Right cardiac atrium (tissue), 5 donors: ENCODE data around the gene ZNF483. TPM values are rescaled to one million over a fixed set of nuclear protein-coding genes. Genes with fewer than 3 reads are reported as not detected.
"Not testable (repeated sequence)": the region's sequence is repeated elsewhere in the genome, so short reads cannot be mapped to it uniquely, and the experiment has no call there.

Source experiments
- ATAC-seq, 2 donors: fragments of 200-7000 bp; cut with Tn5 transposase; one replicate each; pipeline versions ENCODE4 v1.8.0 to v1.9.1; 2020; ENCODE audit warnings: moderate library complexity in 2 of 2, mild to moderate bottlenecking in 1 of 2
- DNase-seq, 3 donors: peaks; one replicate each; pipeline ENCODE4 v3.0.0-alpha.2; 2020
- H3K27ac ChIP-seq: one replicate; pipeline ENCODE4 v1.5.1; 2013; ENCODE audit warnings: mild to moderate bottlenecking, low read length, control low read depth, moderate library complexity
- H3K27me3 ChIP-seq: one replicate; pipeline ENCODE4 v1.6.1; 2013; ENCODE audit not compliant: control insufficient read depth, insufficient read depth
- H3K4me1 ChIP-seq: one replicate; pipeline ENCODE4 v1.6.1; 2013; ENCODE audit warnings: low read length; ENCODE audit not compliant: control insufficient read depth, insufficient read depth
- H3K4me3 ChIP-seq: one replicate; pipeline ENCODE4 v1.5.1; 2013; ENCODE audit warnings: low read length, control low read depth
- H3K9me3 ChIP-seq: one replicate; pipeline ENCODE4 v1.6.1; 2013; ENCODE audit warnings: low read length; ENCODE audit not compliant: control insufficient read depth
- WGBS: extraction: QIAGEN DNeasy Blood & Tissue Kit; methylation state at CpG from one replicate; pipeline ENCODE4 v1.1.7; 2013; 5-methylcytosine and 5-hydroxymethylcytosine counted together
- intact Hi-C, 4 donors: fragments of 100-400 bp; cut with DNase I; formaldehyde crosslinking; loops; one replicate each; pipeline versions ENCODE4 v1.11.0 to v1.14.0; 2022 to 2023
- polyA plus RNA-seq: library from polyadenylated mRNA; stranded (reverse); fragments of 200-250 nt; gene quantifications from one replicate; pipeline ENCODE4 v1.2.3, GENCODE V29; 2013
- total RNA-seq, 4 donors: library from RNA; stranded (reverse); fragmentation: NEBNext Ultra II Directional; extraction: Animal tissue kit (Norgen Biotek cat#: 25700); gene quantifications; one replicate each; pipeline ENCODE4 v1.2.1, GENCODE V29; 2021
- donor health status: healthy with polysubstance abuse.
- donor health status: DM: no; HTN: yes; CAD: no.
- donor health status: DM: no; HTN: no; CAD: no.
- donor health status: DM: no; HTN: yes; CAD: no; lungs with severe emphysema.
- donor health status: DM: yes; HTN: yes; CAD: no.

Gene ZNF483
- total and polyA plus RNA-seq, 5 donors: 1.5 to 14.7 (median 10.6) TPM

GRCh38 chr9:111613436-111614040, 88.6 kb downstream of the ZNF483 start:
- H3K4me1 ChIP-seq: no peaks in the 10 kb centered on the region
- H3K27ac ChIP-seq: no peak overlapping the region
- WGBS: 34% methylated on average over 4 of the region's 4 CpGs
- no peak for DNase-seq
- no peak overlapping the region for H3K4me3 ChIP-seq
- no peaks in the 10 kb centered on the region for H3K27me3 ChIP-seq
- peak; percentile 34 to 59 for ATAC-seq
- intact Hi-C loops: no loop called here
- no peaks in the 10 kb centered on the region for H3K9me3 ChIP-seq

- Histone ChIP-seq H3K9me3 (no peaks in the 10 kb centered on the region), H3K27ac (no peak overlapping the region), H3K4me3 (no peak overlapping the region), H3K27me3 (no peaks in the 10 kb centered on the region), H3K4me1 (no peaks in the 10 kb centered on the region)
- intact Hi-C loops: no loop called here
- DNase-seq (no peak), ATAC-seq (no peak)
- WGBS: 46% methylated on average over 3 of the region's 3 CpGs
Measured at GRCh38 chr9:111615928-111616327, 90.9 kb downstream of the ZNF483 start.

- H3K27me3 ChIP-seq, H3K4me3 ChIP-seq, H3K9me3 ChIP-seq, H3K4me1 ChIP-seq, ATAC-seq, H3K27ac ChIP-seq, intact Hi-C loops: not testable (repeated sequence)
- peak in 1 of 3 donors; percentile 67 for DNase-seq
- 96% methylated on average over 29 of the region's 29 CpGs for WGBS
Measured at GRCh38 chr9:111617349-111617748, 92.4 kb downstream of the ZNF483 start.

GRCh38 chr9:111621895-111622480, 97.0 kb downstream of the ZNF483 start:
- H3K4me1 ChIP-seq: no peaks in the 10 kb centered on the region
- no peaks in the 10 kb centered on the region for H3K27me3 ChIP-seq
- peak in 1 of 3 donors; percentile 16 for DNase-seq
- no peak overlapping the region for H3K4me3 ChIP-seq
- peak; percentile 77 to 81 for ATAC-seq
- no peaks in the 10 kb centered on the region for H3K9me3 ChIP-seq
- WGBS: 29% methylated on average over 2 of the region's 2 CpGs
- intact Hi-C loops: no loop called here
- no peak overlapping the region for H3K27ac ChIP-seq

GRCh38 chr9:111622626-111623025, 97.6 kb downstream of the ZNF483 start:
- no peaks in the 10 kb centered on the region for H3K4me1 ChIP-seq

More at GRCh38 chr9:111622626-111623025, 97.6 kb downstream of the ZNF483 start:
- DNase-seq (peak in 1 of 3 donors; percentile 43), ATAC-seq (peak in 1 of 2 donors; percentile 42)
- H3K27ac ChIP-seq: no peak overlapping the region
- H3K9me3 ChIP-seq: no peaks in the 10 kb centered on the region
- no peaks in the 10 kb centered on the region for H3K27me3 ChIP-seq
- intact Hi-C loops: no loop called here
- WGBS: 71% methylated on average over 3 of the region's 3 CpGs
- no peak overlapping the region for H3K4me3 ChIP-seq

Other genes with a start within 250 kb of the ZNF483 start
- not detected for gene OR2K2, start 195.0 kb upstream of the ZNF483 start, total RNA-seq
- not detected for gene OR2K2, start 195.0 kb upstream of the ZNF483 start, polyA plus RNA-seq
- 10 to 100 TPM; 85.4 to 99.1 (median 90.5) TPM for gene ECPAS, start 40.8 kb upstream of the ZNF483 start, total RNA-seq
- 24.3 TPM for gene ECPAS, start 40.8 kb upstream of the ZNF483 start, polyA plus RNA-seq
- 10 to 100 TPM; 30.9 to 52.0 (median 41.2) TPM for gene PTGR1, start 74.5 kb downstream of the ZNF483 start, total RNA-seq
- 22.4 TPM for gene PTGR1, start 74.5 kb downstream of the ZNF483 start, polyA plus RNA-seq
- 1 to 10 TPM; 4.4 to 7.2 (median 5.8) TPM for gene DNAJC25, start 106.2 kb downstream of the ZNF483 start, total RNA-seq
- gene DNAJC25, start 106.2 kb downstream of the ZNF483 start, polyA plus RNA-seq: 5.0 TPM
- gene GNG10, start 136.4 kb downstream of the ZNF483 start, total RNA-seq: 10 to 100 TPM; 24.7 to 31.9 (median 29.4) TPM
- gene GNG10, start 136.4 kb downstream of the ZNF483 start, polyA plus RNA-seq: 41.9 TPM